ENCODE results near the gene XCL1.

The XCL1 gene

GRCh38 chr1:168552961-168553360, 23.4 kb upstream of the XCL1 start:
- H3K4me1 ChIP-seq (ENCODE audit: insufficient read depth, low read length) = no peaks in the 10 kb centered on the region
- H3K36me3 ChIP-seq (ENCODE audit: insufficient read depth, low read length) = no peaks in the 10 kb centered on the region
- 95% methylated on average over 6 of the region's 6 CpGs for whole genome bisulfite sequencing
- no peak overlapping the region for H3K9ac ChIP-seq (ENCODE audit: low read depth, low read length)
- no peaks in the 10 kb centered on the region for H3K27me3 ChIP-seq (ENCODE audit: insufficient read depth, low read length)
- H3K9me3 ChIP-seq (ENCODE audit: insufficient read depth, low read depth, low read length) = no peaks in the 10 kb centered on the region
- H3K27ac ChIP-seq (ENCODE audit: low read depth, low read length) = no peak overlapping the region
- H3K4me3 ChIP-seq (ENCODE audit: low read length) = no peak overlapping the region

GRCh38 chr1:168553680-168554553, 22.5 kb upstream of the XCL1 start:
- no peaks in the 10 kb centered on the region for H3K4me1 ChIP-seq (ENCODE audit: insufficient read depth, low read length)
- H3K27me3 ChIP-seq (ENCODE audit: insufficient read depth, low read length) = no peaks in the 10 kb centered on the region
- H3K9me3 ChIP-seq (ENCODE audit: insufficient read depth, low read depth, low read length) = no peaks in the 10 kb centered on the region
- no peak overlapping the region for H3K9ac ChIP-seq (ENCODE audit: low read depth, low read length)
- H3K27ac ChIP-seq (ENCODE audit: low read depth, low read length) = no peak overlapping the region
- 95% methylated on average over 5 of the region's 5 CpGs for WGBS
- no peak overlapping the region for H3K4me3 ChIP-seq (ENCODE audit: low read length)
- H3K36me3 ChIP-seq (ENCODE audit: insufficient read depth, low read length) = no peaks in the 10 kb centered on the region

GRCh38 chr1:168554603-168555483, 21.6 kb upstream of the XCL1 start:
- Histone ChIP-seq H3K9me3 (ENCODE audit: insufficient read depth, low read depth, low read length) (no peaks in the 10 kb centered on the region), H3K4me1 (ENCODE audit: insufficient read depth, low read length) (no peaks in the 10 kb centered on the region), H3K27ac (ENCODE audit: low read depth, low read length) (no peak overlapping the region), H3K9ac (ENCODE audit: low read depth, low read length) (no peak overlapping the region), H3K4me3 (ENCODE audit: low read length) (no peak overlapping the region), H3K36me3 (ENCODE audit: insufficient read depth, low read length) (no peaks in the 10 kb centered on the region), H3K27me3 (ENCODE audit: insufficient read depth, low read length) (no peaks in the 10 kb centered on the region)
- 90% methylated on average over 5 of the region's 5 CpGs for WGBS

- Histone ChIP-seq H3K27me3 (ENCODE audit: insufficient read depth, low read length) (no peaks in the 10 kb centered on the region), H3K9ac (ENCODE audit: low read depth, low read length) (no peak overlapping the region), H3K4me1 (ENCODE audit: insufficient read depth, low read length) (no peaks in the 10 kb centered on the region), H3K4me3 (ENCODE audit: low read length) (no peak overlapping the region), H3K9me3 (ENCODE audit: insufficient read depth, low read depth, low read length) (no peaks in the 10 kb centered on the region), H3K36me3 (ENCODE audit: insufficient read depth, low read length) (no peaks in the 10 kb centered on the region), H3K27ac (ENCODE audit: low read depth, low read length) (no peak overlapping the region)
- WGBS = 67% methylated on average over 3 of the region's 3 CpGs
Observed at GRCh38 chr1:168555508-168556046, 20.8 kb upstream of the XCL1 start.

GRCh38 chr1:168556647-168557046, 19.8 kb upstream of the XCL1 start:
- Histone ChIP-seq H3K27ac (ENCODE audit: low read depth, low read length) (no peak overlapping the region), H3K36me3 (ENCODE audit: insufficient read depth, low read length) (no peaks in the 10 kb centered on the region), H3K4me3 (ENCODE audit: low read length) (no peak overlapping the region), H3K4me1 (ENCODE audit: insufficient read depth, low read length) (no peaks in the 10 kb centered on the region), H3K9me3 (ENCODE audit: insufficient read depth, low read depth, low read length) (no peaks in the 10 kb centered on the region), H3K9ac (ENCODE audit: low read depth, low read length) (no peak overlapping the region), H3K27me3 (ENCODE audit: insufficient read depth, low read length) (no peaks in the 10 kb centered on the region)

GRCh38 chr1:168560370-168560769, 16.0 kb upstream of the XCL1 start:
- H3K4me3 ChIP-seq (ENCODE audit: low read length) = no peak overlapping the region
- no peak overlapping the region for H3K27ac ChIP-seq (ENCODE audit: low read depth, low read length)
- H3K27me3 ChIP-seq (ENCODE audit: insufficient read depth, low read length) = no peaks in the 10 kb centered on the region
- H3K9ac ChIP-seq (ENCODE audit: low read depth, low read length) = no peak overlapping the region
- no peaks in the 10 kb centered on the region for H3K36me3 ChIP-seq (ENCODE audit: insufficient read depth, low read length)
- H3K4me1 ChIP-seq (ENCODE audit: insufficient read depth, low read length) = no peaks in the 10 kb centered on the region
- no peaks in the 10 kb centered on the region for H3K9me3 ChIP-seq (ENCODE audit: insufficient read depth, low read depth, low read length)

GRCh38 chr1:168561989-168562388, 14.4 kb upstream of the XCL1 start:
- WGBS = 100% methylated on average over 1 of the region's 2 CpGs
- H3K4me1 ChIP-seq (ENCODE audit: insufficient read depth, low read length) = no peaks in the 10 kb centered on the region

GRCh38 chr1:168565825-168566224, 10.6 kb upstream of the XCL1 start:
- peaks cover 8% of the 10 kb centered on the region for H3K4me1 ChIP-seq (ENCODE audit: insufficient read depth, low read length)
- H3K4me3 ChIP-seq (ENCODE audit: low read length) = no peak overlapping the region
- H3K9ac ChIP-seq (ENCODE audit: low read depth, low read length) = no peak overlapping the region
- no peak overlapping the region for H3K27ac ChIP-seq (ENCODE audit: low read depth, low read length)
- H3K27me3 ChIP-seq (ENCODE audit: insufficient read depth, low read length) = no peaks in the 10 kb centered on the region
- no peaks in the 10 kb centered on the region for H3K9me3 ChIP-seq (ENCODE audit: insufficient read depth, low read depth, low read length)
- H3K36me3 ChIP-seq (ENCODE audit: insufficient read depth, low read length) = no peaks in the 10 kb centered on the region
- 78% methylated on average over 2 of the region's 4 CpGs for WGBS

More at GRCh38 chr1:168561989-168562388, 14.4 kb upstream of the XCL1 start:
- Histone ChIP-seq H3K27me3 (ENCODE audit: insufficient read depth, low read length) (no peaks in the 10 kb centered on the region), H3K9me3 (ENCODE audit: insufficient read depth, low read depth, low read length) (no peaks in the 10 kb centered on the region), H3K36me3 (ENCODE audit: insufficient read depth, low read length) (no peaks in the 10 kb centered on the region), H3K9ac (ENCODE audit: low read depth, low read length) (no peak overlapping the region), H3K4me3 (ENCODE audit: low read length) (no peak overlapping the region), H3K27ac (ENCODE audit: low read depth, low read length) (no peak overlapping the region)

- no peak overlapping the region for H3K9ac ChIP-seq (ENCODE audit: low read depth, low read length)
- no peak overlapping the region for H3K27ac ChIP-seq (ENCODE audit: low read depth, low read length)
- H3K27me3 ChIP-seq (ENCODE audit: insufficient read depth, low read length) = no peaks in the 10 kb centered on the region
- no peaks in the 10 kb centered on the region for H3K36me3 ChIP-seq (ENCODE audit: insufficient read depth, low read length)
- H3K9me3 ChIP-seq (ENCODE audit: insufficient read depth, low read depth, low read length) = no peaks in the 10 kb centered on the region
- WGBS = 93% methylated on average over 1 of the region's 1 CpG
- no peak overlapping the region for H3K4me3 ChIP-seq (ENCODE audit: low read length)
- H3K4me1 ChIP-seq (ENCODE audit: insufficient read depth, low read length) = peaks cover 13% of the 10 kb centered on the region
Observed at GRCh38 chr1:168567007-168567406, 9.4 kb upstream of the XCL1 start.

GRCh38 chr1:168567568-168567967, 8.8 kb upstream of the XCL1 start:
- H3K4me3 ChIP-seq (ENCODE audit: low read length) = no peak overlapping the region
- 100% methylated on average over 1 of the region's 3 CpGs for WGBS
- H3K9ac ChIP-seq (ENCODE audit: low read depth, low read length) = no peak overlapping the region
- no peaks in the 10 kb centered on the region for H3K27me3 ChIP-seq (ENCODE audit: insufficient read depth, low read length)
- H3K4me1 ChIP-seq (ENCODE audit: insufficient read depth, low read length) = peaks cover 17% of the 10 kb centered on the region
- no peak overlapping the region for H3K27ac ChIP-seq (ENCODE audit: low read depth, low read length)
- no peaks in the 10 kb centered on the region for H3K9me3 ChIP-seq (ENCODE audit: insufficient read depth, low read depth, low read length)
- no peaks in the 10 kb centered on the region for H3K36me3 ChIP-seq (ENCODE audit: insufficient read depth, low read length)

GRCh38 chr1:168568346-168568745, 8.1 kb upstream of the XCL1 start:
- H3K4me3 ChIP-seq (ENCODE audit: low read length) = no peak overlapping the region
- peaks cover 17% of the 10 kb centered on the region for H3K4me1 ChIP-seq (ENCODE audit: insufficient read depth, low read length)
- H3K36me3 ChIP-seq (ENCODE audit: insufficient read depth, low read length) = no peaks in the 10 kb centered on the region
- no peak overlapping the region for H3K9ac ChIP-seq (ENCODE audit: low read depth, low read length)
- WGBS = 83% methylated on average over 1 of the region's 1 CpG
- H3K27ac ChIP-seq (ENCODE audit: low read depth, low read length) = no peak overlapping the region
- H3K27me3 ChIP-seq (ENCODE audit: insufficient read depth, low read length) = no peaks in the 10 kb centered on the region
- no peaks in the 10 kb centered on the region for H3K9me3 ChIP-seq (ENCODE audit: insufficient read depth, low read depth, low read length)
